Right atrium auricular region (tissue), 2 donors: ENCODE data around the gene SPANXN2. TPM values are rescaled to one million over a fixed set of nuclear protein-coding genes. Genes with fewer than 3 reads are reported as not detected.
A peak's percentile ranks its signal among the peaks of the same experiment; 100 is the strongest.

ENCODE experiments used
- DNase-seq: peaks from one replicate; pipeline ENCODE4 v3.0.0-alpha.2; 2019; ENCODE audit warnings: low spot score
- H3K27ac ChIP-seq, 2 donors: fragments of 200-600 bp; sonication (generic); 1 replicate in 1 of 2; 2 replicates in 1 of 2; pipeline ENCODE4 v1.5.1; 2016 to 2019
- H3K27me3 ChIP-seq, 2 donors: fragments of 200-600 bp; sonication (generic); one replicate each; pipeline versions ENCODE4 v1.5.1 to v1.6.0; 2017 to 2019
- H3K36me3 ChIP-seq: fragments of 200-600 bp; sonication (generic); one replicate; pipeline ENCODE4 v1.5.1; 2016
- H3K4me1 ChIP-seq, 2 donors: fragments of 200-600 bp; sonication (generic); one replicate each; pipeline versions ENCODE4 v1.5.1 to v1.6.0; 2017 to 2019
- H3K4me3 ChIP-seq, 2 donors: fragments of 200-600 bp; sonication (generic); 1 replicate in 1 of 2; 2 replicates in 1 of 2; pipeline ENCODE4 v1.5.1; 2017 to 2019; ENCODE audit warnings: mild to moderate bottlenecking in 1 of 2, moderate library complexity in 1 of 2
- H3K9me3 ChIP-seq, 2 donors: fragments of 200-600 bp; sonication (generic); one replicate each; pipeline ENCODE4 v1.5.1; 2019
- CTCF ChIP-seq, 2 donors: fragments of 200-600 bp; sonication (generic); IDR thresholded peaks; one replicate each; pipeline ENCODE4 v1.5.1; 2019; ENCODE audit warnings: antibody characterized with exemption in 2 of 2
- total RNA-seq, 2 donors: library from RNA; depleted of rRNA; stranded (reverse); fragments of >200 nt; gene quantifications; one replicate each; pipeline ENCODE4 v1.1.0, GENCODE V29; 2016

Gene SPANXN2
- total RNA-seq, 2 donors from 2014 or later, result not detected

- H3K4me1 ChIP-seq, result no peaks in the 10 kb centered on the region
- H3K36me3 ChIP-seq, result no peaks in the 10 kb centered on the region
- H3K27ac ChIP-seq, result no peak overlapping the region
- no peaks in the 10 kb centered on the region for H3K27me3 ChIP-seq
- H3K4me3 ChIP-seq, result no peak overlapping the region
- peaks cover 0 to 6% of the 10 kb centered on the region in 2 donors for H3K9me3 ChIP-seq
- no peak for TF ChIP-seq CTCF (IDR thresholded peaks at IDR 0.05)
- no peak for DNase-seq
Observed at GRCh38 chrX:143726296-143726695, 5.7 kb upstream of the SPANXN2 start.

GRCh38 chrX:143701460-143701859, 19.1 kb downstream of the SPANXN2 start:
- no peak for TF ChIP-seq CTCF (IDR thresholded peaks at IDR 0.05)
- Histone ChIP-seq H3K36me3 (no peaks in the 10 kb centered on the region), H3K9me3 (no peaks in the 10 kb centered on the region), H3K27ac (no peak overlapping the region), H3K27me3 (no peaks in the 10 kb centered on the region), H3K4me3 (no peak overlapping the region), H3K4me1 (no peaks in the 10 kb centered on the region)
- DNase-seq, result no peak

- Histone ChIP-seq H3K27me3 (no peaks in the 10 kb centered on the region), H3K9me3 (no peaks in the 10 kb centered on the region), H3K4me1 (no peaks in the 10 kb centered on the region), H3K27ac (no peak overlapping the region), H3K36me3 (no peaks in the 10 kb centered on the region), H3K4me3 (no peak overlapping the region)
- no peak for TF ChIP-seq CTCF (IDR thresholded peaks at IDR 0.05)
- no peak for DNase-seq
Observed at GRCh38 chrX:143694885-143695284, 25.7 kb downstream of the SPANXN2 start.

GRCh38 chrX:143683486-143683885, 37.1 kb downstream of the SPANXN2 start:
- Histone ChIP-seq H3K27ac (no peak overlapping the region), H3K4me1 (no peaks in the 10 kb centered on the region), H3K4me3 (no peak overlapping the region), H3K36me3 (no peaks in the 10 kb centered on the region), H3K9me3 (no peaks in the 10 kb centered on the region), H3K27me3 (no peaks in the 10 kb centered on the region)
- TF ChIP-seq CTCF (IDR thresholded peaks at IDR 0.05), result no peak
- no peak for DNase-seq

- Histone ChIP-seq H3K9me3 (no peaks in the 10 kb centered on the region), H3K27me3 (no peaks in the 10 kb centered on the region), H3K27ac (no peak overlapping the region), H3K4me3 (no peak overlapping the region), H3K36me3 (no peaks in the 10 kb centered on the region), H3K4me1 (no peaks in the 10 kb centered on the region)
- DNase-seq, result no peak
- TF ChIP-seq CTCF (IDR thresholded peaks at IDR 0.05), result no peak
Observed at GRCh38 chrX:143674926-143675325, 45.6 kb downstream of the SPANXN2 start.

- H3K36me3 ChIP-seq, result no peaks in the 10 kb centered on the region
- DNase-seq, result no peak
- H3K4me1 ChIP-seq, result no peaks in the 10 kb centered on the region
- no peak overlapping the region for H3K4me3 ChIP-seq
- peak in 1 of 2 donors; percentile 24 for TF ChIP-seq CTCF (IDR thresholded peaks at IDR 0.05)
- H3K9me3 ChIP-seq, result no peaks in the 10 kb centered on the region
- H3K27ac ChIP-seq, result no peak overlapping the region
- no peaks in the 10 kb centered on the region for H3K27me3 ChIP-seq
Observed at GRCh38 chrX:143669395-143669794, 51.2 kb downstream of the SPANXN2 start.
